Activated T-cell treated with anti-CD3 and anti-CD28 coated beads, Interleukin-2, amount 50 U/mL, for 4 hours (primary cell): ENCODE measurements around the gene RIMBP2. TPM values are rescaled to one million over a fixed set of nuclear protein-coding genes. Genes with fewer than 3 reads are reported as not detected.

Experiments used
- ATAC-seq, 2 donors: fragments of 200-7000 bp; cut with Tn5 transposase; one replicate each; pipeline ENCODE4 v1.10.0; 2021
- DNase-seq: peaks from one replicate; pipeline ENCODE4 v3.0.0-alpha.2; 2020
- H3K27me3 Mint-ChIP-seq: one replicate; pipeline ENCODE4 v1.8.0; 2021; ENCODE audit warnings: low read depth, mixed read lengths
- H3K36me3 Mint-ChIP-seq: one replicate; pipeline ENCODE4 v1.8.0; 2022; ENCODE audit warnings: mixed read lengths; ENCODE audit not compliant: insufficient read depth
- H3K4me1 Mint-ChIP-seq: one replicate; pipeline ENCODE4 v1.8.0; 2021; ENCODE audit warnings: low read depth, mixed read lengths
- H3K4me3 Mint-ChIP-seq: one replicate; pipeline ENCODE4 v1.8.0; 2021; ENCODE audit warnings: mild to moderate bottlenecking, moderate library complexity, mixed read lengths
- H3K9me3 Mint-ChIP-seq: one replicate; pipeline ENCODE4 v1.8.0; 2021; ENCODE audit warnings: mixed read lengths
- total RNA-seq, 3 donors: library from RNA; stranded (reverse); gene quantifications; one replicate each; pipeline ENCODE4 v1.2.1, GENCODE V29; 2021

Gene RIMBP2
- total RNA-seq, 3 donors from 2014 or later, result not detected

GRCh38 chr12:130715150-130715997 is 725 bp downstream of the RIMBP2 start:
- Mint-ChIP-seq H3K9me3 (peaks cover 5% of the 10 kb centered on the region), H3K4me1 (peaks cover 5% of the 10 kb centered on the region), H3K36me3 (no peaks in the 10 kb centered on the region), H3K27me3 (peaks cover 54% of the 10 kb centered on the region), H3K4me3 (no peak overlapping the region)
- ATAC-seq, result no peak
- no peak for DNase-seq

- Mint-ChIP-seq H3K9me3 (peaks cover 5% of the 10 kb centered on the region), H3K36me3 (no peaks in the 10 kb centered on the region), H3K27me3 (peaks cover 54% of the 10 kb centered on the region), H3K4me1 (peaks cover 5% of the 10 kb centered on the region), H3K4me3 (no peak overlapping the region)
- DNase-seq (no peak), ATAC-seq (peak in 1 of 2 donors; percentile 43)
Observed at GRCh38 chr12:130714591-130715149, 1.4 kb downstream of the RIMBP2 start.

- DNase-seq (no peak), ATAC-seq (no peak)
- no peaks in the 10 kb centered on the region for H3K36me3 Mint-ChIP-seq
- H3K9me3 Mint-ChIP-seq, result peaks cover 5% of the 10 kb centered on the region
- H3K27me3 Mint-ChIP-seq, result peaks cover 54% of the 10 kb centered on the region
- H3K4me1 Mint-ChIP-seq, result peaks cover 5% of the 10 kb centered on the region
- H3K4me3 Mint-ChIP-seq, result no peak overlapping the region
Observed at GRCh38 chr12:130714091-130714590, 2.0 kb downstream of the RIMBP2 start.

GRCh38 chr12:130713581-130713991 is 2.5 kb downstream of the RIMBP2 start:
- ATAC-seq (no peak), DNase-seq (no peak)
- no peaks in the 10 kb centered on the region for H3K36me3 Mint-ChIP-seq
- H3K27me3 Mint-ChIP-seq, result peaks cover 53% of the 10 kb centered on the region
- no peak overlapping the region for H3K4me3 Mint-ChIP-seq
- H3K9me3 Mint-ChIP-seq, result peaks cover 5% of the 10 kb centered on the region
- peaks cover 5% of the 10 kb centered on the region for H3K4me1 Mint-ChIP-seq

- no peaks in the 10 kb centered on the region for H3K36me3 Mint-ChIP-seq
- peaks cover 5% of the 10 kb centered on the region for H3K4me1 Mint-ChIP-seq
- H3K4me3 Mint-ChIP-seq, result no peak overlapping the region
- peaks cover 43% of the 10 kb centered on the region for H3K27me3 Mint-ChIP-seq
- peaks cover under 1% of the 10 kb centered on the region for H3K9me3 Mint-ChIP-seq
- no peak for ATAC-seq
- DNase-seq, result no peak
Observed at GRCh38 chr12:130712346-130713065, 3.6 kb downstream of the RIMBP2 start.

- H3K4me3 Mint-ChIP-seq, result no peak overlapping the region
- no peaks in the 10 kb centered on the region for H3K9me3 Mint-ChIP-seq
- H3K27me3 Mint-ChIP-seq, result peaks cover 37% of the 10 kb centered on the region
- H3K36me3 Mint-ChIP-seq, result no peaks in the 10 kb centered on the region
- peaks cover 5% of the 10 kb centered on the region for H3K4me1 Mint-ChIP-seq
- ATAC-seq (no peak), DNase-seq (no peak)
Observed at GRCh38 chr12:130711756-130712155, 4.3 kb downstream of the RIMBP2 start.

GRCh38 chr12:130710733-130711080 is 5.4 kb downstream of the RIMBP2 start:
- Mint-ChIP-seq H3K36me3 (no peaks in the 10 kb centered on the region), H3K4me1 (peaks cover 5% of the 10 kb centered on the region), H3K9me3 (no peaks in the 10 kb centered on the region), H3K27me3 (peaks cover 29% of the 10 kb centered on the region), H3K4me3 (no peak overlapping the region)
- ATAC-seq (no peak), DNase-seq (no peak)

- no peak for ATAC-seq
- Mint-ChIP-seq H3K27me3 (peaks cover 26% of the 10 kb centered on the region), H3K36me3 (no peaks in the 10 kb centered on the region), H3K9me3 (no peaks in the 10 kb centered on the region), H3K4me1 (peaks cover 5% of the 10 kb centered on the region), H3K4me3 (no peak overlapping the region)
- DNase-seq, result no peak
Observed at GRCh38 chr12:130709971-130710732, 5.9 kb downstream of the RIMBP2 start.

GRCh38 chr12:130709151-130709970 is 6.7 kb downstream of the RIMBP2 start:
- no peak for ATAC-seq

GRCh38 chr12:130708648-130709047 is 7.5 kb downstream of the RIMBP2 start:
- H3K9me3 Mint-ChIP-seq, result no peaks in the 10 kb centered on the region
- no peaks in the 10 kb centered on the region for H3K4me1 Mint-ChIP-seq
- DNase-seq (no peak), ATAC-seq (no peak)
- H3K4me3 Mint-ChIP-seq, result no peak overlapping the region
- no peaks in the 10 kb centered on the region for H3K36me3 Mint-ChIP-seq
- peaks cover 18% of the 10 kb centered on the region for H3K27me3 Mint-ChIP-seq

More at GRCh38 chr12:130709151-130709970, 6.7 kb downstream of the RIMBP2 start:
- no peaks in the 10 kb centered on the region for H3K9me3 Mint-ChIP-seq
- no peak for DNase-seq
- H3K36me3 Mint-ChIP-seq, result no peaks in the 10 kb centered on the region
- H3K4me3 Mint-ChIP-seq, result no peak overlapping the region
- H3K4me1 Mint-ChIP-seq, result peaks cover 4% of the 10 kb centered on the region
- peaks cover 23% of the 10 kb centered on the region for H3K27me3 Mint-ChIP-seq

GRCh38 chr12:130707571-130707891 is 8.6 kb downstream of the RIMBP2 start:
- ATAC-seq, result no peak
- DNase-seq, result no peak
- Mint-ChIP-seq H3K4me3 (no peak overlapping the region), H3K9me3 (no peaks in the 10 kb centered on the region), H3K4me1 (no peaks in the 10 kb centered on the region), H3K36me3 (no peaks in the 10 kb centered on the region), H3K27me3 (peaks cover 9% of the 10 kb centered on the region)

- ATAC-seq, result no peak
- H3K4me1 Mint-ChIP-seq, result no peaks in the 10 kb centered on the region
- H3K27me3 Mint-ChIP-seq, result peaks cover 5% of the 10 kb centered on the region
Observed at GRCh38 chr12:130706885-130707570, 9.1 kb downstream of the RIMBP2 start.

GRCh38 chr12:130706311-130706710 is 9.8 kb downstream of the RIMBP2 start:
- DNase-seq, result no peak
- H3K4me1 Mint-ChIP-seq, result no peaks in the 10 kb centered on the region
- no peaks in the 10 kb centered on the region for H3K36me3 Mint-ChIP-seq
- H3K9me3 Mint-ChIP-seq, result no peaks in the 10 kb centered on the region
- no peak for ATAC-seq
- H3K4me3 Mint-ChIP-seq, result no peak overlapping the region
- H3K27me3 Mint-ChIP-seq, result peaks cover 2% of the 10 kb centered on the region

More at GRCh38 chr12:130706885-130707570, 9.1 kb downstream of the RIMBP2 start:
- Mint-ChIP-seq H3K36me3 (no peaks in the 10 kb centered on the region), H3K4me3 (no peak overlapping the region), H3K9me3 (no peaks in the 10 kb centered on the region)
- DNase-seq, result no peak
